Measurements from ENCODE around the gene TMEM150B.

Gene TMEM150B

GRCh38 chr19:55325172-55325571 is at the start of gene TMEM150B:
Gene TMEM150B, minus strand, starts transcription at chr19:55325341. Its CDS starts 4,305 bp downstream, at chr19:55321036.
- H3K4me3 ChIP-seq (ENCODE audit: low read depth, low read length), result no peak within 1 kb of the TSS
- DNase-seq (ENCODE audit: low read depth), result no peak
- TF ChIP-seq, protein P1, sequence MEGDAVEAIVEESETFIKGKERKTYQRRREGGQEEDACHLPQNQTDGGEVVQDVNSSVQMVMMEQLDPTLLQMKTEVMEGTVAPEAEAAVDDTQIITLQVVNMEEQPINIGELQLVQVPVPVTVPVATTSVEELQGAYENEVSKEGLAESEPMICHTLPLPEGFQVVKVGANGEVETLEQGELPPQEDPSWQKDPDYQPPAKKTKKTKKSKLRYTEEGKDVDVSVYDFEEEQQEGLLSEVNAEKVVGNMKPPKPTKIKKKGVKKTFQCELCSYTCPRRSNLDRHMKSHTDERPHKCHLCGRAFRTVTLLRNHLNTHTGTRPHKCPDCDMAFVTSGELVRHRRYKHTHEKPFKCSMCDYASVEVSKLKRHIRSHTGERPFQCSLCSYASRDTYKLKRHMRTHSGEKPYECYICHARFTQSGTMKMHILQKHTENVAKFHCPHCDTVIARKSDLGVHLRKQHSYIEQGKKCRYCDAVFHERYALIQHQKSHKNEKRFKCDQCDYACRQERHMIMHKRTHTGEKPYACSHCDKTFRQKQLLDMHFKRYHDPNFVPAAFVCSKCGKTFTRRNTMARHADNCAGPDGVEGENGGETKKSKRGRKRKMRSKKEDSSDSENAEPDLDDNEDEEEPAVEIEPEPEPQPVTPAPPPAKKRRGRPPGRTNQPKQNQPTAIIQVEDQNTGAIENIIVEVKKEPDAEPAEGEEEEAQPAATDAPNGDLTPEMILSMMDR (IDR thresholded peaks at IDR 0.05; ENCODE audit: insufficient read depth, low read depth, low read length, missing control alignments), result no peak

DNA sequence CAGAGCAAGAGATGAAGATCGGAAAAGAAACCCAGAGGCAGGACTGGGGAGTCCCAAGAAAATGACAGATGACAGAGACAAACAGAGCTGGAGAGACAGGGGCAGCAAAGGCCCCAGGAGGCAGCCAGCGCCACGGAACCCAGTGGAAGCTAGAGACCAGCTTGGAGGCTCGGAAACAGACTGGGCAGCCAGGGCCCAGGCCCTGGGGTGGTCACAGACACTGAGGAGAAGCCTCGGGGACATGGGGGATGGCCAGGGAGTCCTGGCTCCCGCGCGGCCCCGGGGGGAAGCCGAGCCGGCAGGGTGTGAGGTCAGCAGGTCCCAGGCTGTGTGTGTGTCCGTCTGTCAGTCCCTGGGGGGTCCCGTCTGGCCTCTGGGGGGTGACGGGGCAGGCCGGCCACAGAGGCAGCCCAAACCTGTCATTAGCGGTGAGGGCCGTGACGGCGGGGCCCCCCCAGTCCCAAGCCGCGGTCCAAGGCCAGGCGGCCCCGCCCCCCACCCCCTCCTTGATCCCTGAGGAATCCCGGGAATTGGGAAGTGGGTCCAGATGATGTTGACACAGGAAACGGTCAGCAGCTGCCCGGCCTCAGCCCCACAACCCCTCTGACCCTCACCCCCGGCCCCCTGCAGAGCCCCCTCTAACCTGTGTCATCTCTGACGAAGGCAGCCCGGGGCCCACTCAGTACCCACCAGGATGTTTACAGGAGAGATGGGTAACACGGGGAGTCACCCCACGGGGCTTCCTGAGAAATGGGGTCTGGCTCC is 49.0 kb upstream of the TMEM150B start:
- DNase-seq (ENCODE audit: low read depth), result no peak
- H3K4me3 ChIP-seq (ENCODE audit: low read depth, low read length), result no peak overlapping the region
- TF ChIP-seq, protein P1 (IDR thresholded peaks at IDR 0.05; ENCODE audit: insufficient read depth, low read depth, low read length, missing control alignments), result no peak

DNA sequence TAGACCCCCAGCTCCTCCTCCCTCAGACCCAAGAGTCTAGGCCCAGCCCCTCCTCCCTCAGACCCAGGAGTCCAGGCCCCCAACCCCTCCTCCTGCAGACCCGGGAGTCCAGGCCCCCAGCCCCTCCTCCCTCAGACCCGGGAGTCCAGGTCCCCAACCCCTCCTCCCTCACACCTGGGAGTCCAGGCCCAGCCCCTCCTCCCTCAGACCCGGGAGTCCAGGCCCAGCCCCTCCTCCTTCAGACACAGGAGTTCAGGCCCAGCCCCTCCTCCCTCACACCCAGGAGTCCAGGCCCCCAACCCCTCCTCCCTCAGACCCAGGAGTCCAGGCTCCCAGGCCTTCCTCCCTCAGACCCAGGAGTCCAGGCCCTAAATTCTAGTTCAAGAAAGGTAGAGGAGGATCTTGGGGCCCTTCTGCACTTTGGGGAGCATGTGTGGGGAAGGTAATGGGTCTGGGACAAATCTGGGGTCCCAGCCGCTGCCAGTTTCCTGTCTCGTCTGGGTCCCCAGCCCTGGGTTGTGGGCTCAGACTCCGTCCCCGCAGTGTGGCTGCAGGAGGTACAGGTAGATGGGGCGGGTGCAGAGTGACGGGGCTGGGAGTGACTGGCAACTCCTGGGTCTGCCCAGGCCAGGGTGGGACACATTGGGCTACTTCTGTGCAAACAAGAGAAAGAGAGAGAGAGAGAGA is 48.3 kb upstream of the TMEM150B start:
- DNase-seq (ENCODE audit: low read depth), result no peak
- H3K4me3 ChIP-seq (ENCODE audit: low read depth, low read length), result no peak overlapping the region
- TF ChIP-seq, protein P1 (IDR thresholded peaks at IDR 0.05; ENCODE audit: insufficient read depth, low read depth, low read length, missing control alignments), result no peak

GRCh38 chr19:55372316-55373081 is 47.4 kb upstream of the TMEM150B start:
- TF ChIP-seq, protein P1 (IDR thresholded peaks at IDR 0.05; ENCODE audit: insufficient read depth, low read depth, low read length, missing control alignments), result no peak
- no peak for DNase-seq (ENCODE audit: low read depth)
- H3K4me3 ChIP-seq (ENCODE audit: low read depth, low read length), result no peak overlapping the region

DNA sequence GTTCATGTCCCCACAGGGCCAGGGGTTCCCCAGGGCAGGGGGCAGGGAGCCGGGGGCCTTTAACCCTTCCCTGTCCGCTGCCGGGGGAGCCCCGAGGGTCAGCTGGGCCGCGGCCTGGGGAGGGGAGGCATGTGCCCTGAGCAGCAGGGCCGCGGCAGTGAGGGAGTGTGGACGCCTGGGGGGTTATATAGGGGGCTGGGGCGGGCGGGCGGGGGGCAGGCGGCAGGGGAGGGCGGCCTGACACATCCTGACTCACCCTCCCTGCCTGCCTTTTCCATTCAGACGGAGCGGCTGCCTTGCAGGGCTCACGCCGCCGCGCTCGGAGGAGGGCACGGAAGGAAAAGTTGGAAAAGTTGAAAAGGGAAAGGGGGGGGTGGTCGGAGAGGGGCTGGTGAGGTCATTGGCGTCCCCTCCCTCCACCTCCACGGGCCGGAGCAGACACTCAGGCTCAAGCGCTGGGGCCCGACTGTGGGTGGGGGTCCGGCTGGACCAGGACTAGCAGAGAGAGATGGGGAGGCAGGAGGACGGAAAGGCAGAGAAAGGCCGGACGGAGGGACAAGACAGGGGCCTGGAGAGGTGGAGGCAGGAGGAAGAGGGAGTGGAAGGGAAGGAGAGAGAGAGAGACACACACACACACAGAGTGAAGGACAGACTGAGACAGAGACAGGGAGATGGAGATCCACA is 45.3 kb upstream of the TMEM150B start, which contains the start of gene IL11:
Gene IL11 (minus strand): TSS at position 159 of the 684 bp plus-strand sequence. CDS start 153 bp downstream, at position 6.
- no peak for DNase-seq (ENCODE audit: low read depth)
- TF ChIP-seq, protein P1 (IDR thresholded peaks at IDR 0.05; ENCODE audit: insufficient read depth, low read depth, low read length, missing control alignments), result no peak
- no peak within 1 kb of the TSS for H3K4me3 ChIP-seq (ENCODE audit: low read depth, low read length)

DNA sequence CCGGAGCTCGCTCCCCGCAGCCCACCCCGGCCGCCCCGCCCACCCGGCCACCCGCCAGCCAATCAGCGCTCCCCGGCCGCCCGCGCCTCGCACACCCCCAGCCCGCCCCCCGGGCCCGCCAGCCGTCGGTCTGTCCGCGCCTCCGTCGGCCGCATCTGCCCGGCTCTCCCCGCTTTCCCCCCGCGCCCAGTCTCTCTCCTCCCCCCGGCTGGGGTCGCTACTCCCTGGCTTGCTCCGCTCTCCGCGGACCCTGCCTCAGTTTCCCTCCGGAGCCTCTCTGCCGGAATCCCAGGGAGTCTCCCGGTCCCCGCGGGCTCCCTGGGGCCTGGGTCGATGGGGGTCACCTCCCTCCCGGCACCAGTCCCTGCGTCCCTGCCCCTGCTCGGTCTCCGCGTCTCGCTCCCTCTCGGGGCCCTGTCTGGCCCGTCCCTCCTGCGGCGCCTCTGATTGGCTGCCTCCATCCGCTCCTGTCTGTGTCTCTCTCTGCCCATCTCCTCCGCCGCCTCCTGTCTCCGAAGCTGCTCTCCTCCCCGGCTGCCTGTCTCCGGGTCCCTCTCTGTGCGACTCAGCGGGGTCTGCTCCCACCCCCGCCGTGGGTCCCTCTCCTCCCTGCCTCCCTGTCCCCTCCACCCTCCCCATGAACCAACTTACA is 44.6 kb upstream of the TMEM150B start:
- H3K4me3 ChIP-seq (ENCODE audit: low read depth, low read length), result no peak overlapping the region
- TF ChIP-seq, protein P1 (IDR thresholded peaks at IDR 0.05; ENCODE audit: insufficient read depth, low read depth, low read length, missing control alignments), result no peak
- no peak for DNase-seq (ENCODE audit: low read depth)

Data from GM12865 (cell line).